Stomach (tissue), 9 donors: ENCODE data around the gene CEMIP. TPM values are rescaled to one million over a fixed set of nuclear protein-coding genes. Genes with fewer than 3 reads are reported as not detected.
A peak's percentile ranks its signal among the peaks of the same experiment; 100 is the strongest.

ENCODE experiments used
- DNase-seq, 2 donors: peaks; one replicate each; pipeline versions ENCODE4 v3.0.0 to v3.0.0-alpha.2; 2013 to 2019
- H3K27ac ChIP-seq, 5 donors: fragments of 200-600 bp in 4 of 5; sonication (generic) in 4 of 5; one replicate each; pipeline ENCODE4 v1.5.1; 2013 to 2019; ENCODE audit warnings: mild to moderate bottlenecking in 1 of 5, moderate library complexity in 1 of 5
- H3K27me3 ChIP-seq, 3 donors: fragments of 200-600 bp; sonication (generic); one replicate each; pipeline ENCODE4 v1.5.1; 2017 to 2019; ENCODE audit warnings: mixed run types in 1 of 3
- H3K36me3 ChIP-seq, 4 donors: fragments of 200-600 bp; sonication (generic); 1 replicate in 3 of 4; 2 replicates in 1 of 4; pipeline ENCODE4 v1.5.1; 2016 to 2019
- H3K4me1 ChIP-seq, 4 donors: fragments of 200-600 bp; sonication (generic); one replicate each; pipeline ENCODE4 v1.5.1; 2016 to 2019
- H3K4me3 ChIP-seq, 4 donors: fragments of 200-600 bp; sonication (generic) in 3 of 4; one replicate each; pipeline ENCODE4 v1.5.1; 2016 to 2019; ENCODE audit warnings: mild to moderate bottlenecking in 1 of 4
- H3K9me3 ChIP-seq, 4 donors: fragments of 200-600 bp; sonication (generic); one replicate each; pipeline ENCODE4 v1.5.1; 2016 to 2019
- CTCF ChIP-seq, 7 experiments: fragments of 450-650 bp in 4 of 7; fragments of 200-600 bp in 3 of 7; sonication (generic) in 3 of 7; IDR thresholded peaks; one replicate each; pipeline ENCODE4 v1.5.1; 2016 to 2019; ENCODE audit warnings: antibody characterized with exemption in 7 of 7, control low read depth in 2 of 7, mild to moderate bottlenecking in 1 of 7
- EP300 ChIP-seq: sonication (generic); formaldehyde crosslinking; IDR thresholded peaks from one replicate; pipeline ENCODE4 v1.6.1; 2017; ENCODE audit warnings: antibody characterized with exemption
- POLR2A ChIP-seq, 4 donors: fragments of 450-650 bp; IDR thresholded peaks; one replicate each; pipeline ENCODE4 v1.6.1; 2016; ENCODE audit warnings: antibody characterized with exemption in 4 of 4, control low read depth in 2 of 4, mild to moderate bottlenecking in 1 of 4, moderate library complexity in 1 of 4
- POLR2AphosphoS5 ChIP-seq, 3 donors: sonication (generic); formaldehyde crosslinking; IDR thresholded peaks; one replicate each; pipeline ENCODE4 v1.6.1; 2016; ENCODE audit warnings: antibody characterized with exemption in 3 of 3
- WGBS, 5 donors: extraction: QIAGEN DNeasy Blood & Tissue Kit in 3 of 5; methylation state at CpG; one replicate each; pipeline versions ENCODE4 v1.1.5 to v1.1.7; 2013 to 2018; 5-methylcytosine and 5-hydroxymethylcytosine counted together
- intact Hi-C: fragments of 100-400 bp; cut with DNase I; formaldehyde crosslinking; loops from one replicate; pipeline ENCODE4 v1.15.1; 2023; ENCODE audit warnings: low total_unique reads
- polyA plus RNA-seq, 3 donors: library from polyadenylated mRNA; stranded (reverse); fragments of 200-250 nt; gene quantifications; one replicate each; pipeline ENCODE4 v1.2.3, GENCODE V29; 2013
- total RNA-seq, 5 donors: library from RNA; depleted of rRNA; stranded (reverse); fragments of >200 nt; gene quantifications; one replicate each; pipeline versions ENCODE4 v1.1.0 to v1.2.3, GENCODE V29; 2014 to 2016
- donor health status: healthy with polysubstance abuse.
- donor health status: Bipolar disorder and iron deficiency.
- donor health status: healthy.

CEMIP gene
- total and polyA plus RNA-seq, 8 donors = 0.53 to 2.6 (median 1.4) TPM; not detected in 4

GRCh38 chr15:80779658-80780415, 667 bp downstream of the CEMIP start:
- Histone ChIP-seq H3K9me3 (no peaks in the 10 kb centered on the region), H3K27ac (no peak overlapping the region), H3K4me3 (peak overlapping the region; percentile 41 to 70 (median 53)), H3K27me3 (peaks cover 0 to 73% (median 27%) of the 10 kb centered on the region in 3 donors), H3K4me1 (peaks cover 24 to 39% (median 25%) of the 10 kb centered on the region in 4 donors), H3K36me3 (no peaks in the 10 kb centered on the region)
- WGBS, 5 donors = 2 to 4% (median 3%) methylated on average over 28 to 45 of the region's 45 CpGs
- intact Hi-C loops = loop anchor here (5.0 to 10.0 kb wide), 3 partner anchors 185 to 323 kb away; no protein-coding TSS in a partner anchor
- peak in 1 of 2 donors; percentile 59 for DNase-seq
- TF ChIP-seq EP300 = no peak
- no peak for TF ChIP-seq POLR2A (IDR thresholded peaks at IDR 0.05)
- no peak for TF ChIP-seq POLR2AphosphoS5 (IDR thresholded peaks at IDR 0.05)
- no peak for TF ChIP-seq CTCF (IDR thresholded peaks at IDR 0.05)

- 5 to 10% (median 7%) methylated on average over 22 to 40 of the region's 40 CpGs for WGBS, 5 donors
- Histone ChIP-seq H3K27ac (no peak overlapping the region), H3K9me3 (no peaks in the 10 kb centered on the region), H3K4me1 (peaks cover 24 to 39% (median 25%) of the 10 kb centered on the region in 4 donors), H3K36me3 (no peaks in the 10 kb centered on the region), H3K4me3 (peak overlapping the region; percentile 41 to 70 (median 53)), H3K27me3 (peaks cover 0 to 77% (median 27%) of the 10 kb centered on the region in 3 donors)
- peak; percentile 48 to 90 for DNase-seq
- TF ChIP-seq POLR2A (IDR thresholded peaks at IDR 0.05) (no peak), CTCF (IDR thresholded peaks at IDR 0.05) (no peak), EP300 (no peak), POLR2AphosphoS5 (IDR thresholded peaks at IDR 0.05) (no peak)
- intact Hi-C loops = loop anchor here (10.0 kb wide), 1 partner anchor 184 kb away; no protein-coding TSS in a partner anchor
Observed at GRCh38 chr15:80780416-80781221, 1.4 kb downstream of the CEMIP start.

- intact Hi-C loops = loop anchor here (10.0 kb wide), 1 partner anchor 182 kb away; no protein-coding TSS in a partner anchor
- no peak overlapping the region for H3K27ac ChIP-seq
- DNase-seq = no peak
- peaks cover 24 to 26% (median 25%) of the 10 kb centered on the region in 4 donors for H3K4me1 ChIP-seq
- no peaks in the 10 kb centered on the region for H3K9me3 ChIP-seq
- H3K4me3 ChIP-seq = no peak overlapping the region
- H3K36me3 ChIP-seq = no peaks in the 10 kb centered on the region
- TF ChIP-seq CTCF (IDR thresholded peaks at IDR 0.05) (no peak), POLR2A (IDR thresholded peaks at IDR 0.05) (no peak), EP300 (no peak), POLR2AphosphoS5 (IDR thresholded peaks at IDR 0.05) (no peak)
- peaks cover 0 to 76% (median 27%) of the 10 kb centered on the region in 3 donors for H3K27me3 ChIP-seq
Observed at GRCh38 chr15:80783260-80783659, 4.1 kb downstream of the CEMIP start.

- Histone ChIP-seq H3K27ac (no peak overlapping the region), H3K27me3 (peaks cover 0 to 57% (median 9%) of the 10 kb centered on the region in 3 donors), H3K36me3 (no peaks in the 10 kb centered on the region), H3K4me3 (no peak overlapping the region), H3K9me3 (no peaks in the 10 kb centered on the region), H3K4me1 (peaks cover 5 to 7% (median 5%) of the 10 kb centered on the region in 4 donors)
- intact Hi-C loops = loop anchor here (10.0 kb wide), 1 partner anchor 179 kb away; no protein-coding TSS in a partner anchor
- DNase-seq = no peak
- TF ChIP-seq EP300 (no peak), CTCF (IDR thresholded peaks at IDR 0.05) (no peak), POLR2A (IDR thresholded peaks at IDR 0.05) (no peak), POLR2AphosphoS5 (IDR thresholded peaks at IDR 0.05) (no peak)
- 83 to 92% (median 88%) methylated on average over 5 of the region's 5 CpGs for WGBS, 5 donors
Observed at GRCh38 chr15:80785335-80785734, 6.2 kb downstream of the CEMIP start.
